GM18511 (cell line): ENCODE results near the gene UBALD1.
"Not testable (repeated sequence)": the region's sequence is repeated elsewhere in the genome, so short reads cannot be mapped to it uniquely, and the experiment has no call there.

Source experiments
- ATAC-seq: cut with Tn5 transposase; IDR thresholded peaks from one replicate; pipeline ENCODE4 v1.9.1; 2021; ENCODE audit warnings: mild to moderate bottlenecking, moderate library complexity; ENCODE audit not compliant: unreplicated experiment

The UBALD1 gene

DNA sequence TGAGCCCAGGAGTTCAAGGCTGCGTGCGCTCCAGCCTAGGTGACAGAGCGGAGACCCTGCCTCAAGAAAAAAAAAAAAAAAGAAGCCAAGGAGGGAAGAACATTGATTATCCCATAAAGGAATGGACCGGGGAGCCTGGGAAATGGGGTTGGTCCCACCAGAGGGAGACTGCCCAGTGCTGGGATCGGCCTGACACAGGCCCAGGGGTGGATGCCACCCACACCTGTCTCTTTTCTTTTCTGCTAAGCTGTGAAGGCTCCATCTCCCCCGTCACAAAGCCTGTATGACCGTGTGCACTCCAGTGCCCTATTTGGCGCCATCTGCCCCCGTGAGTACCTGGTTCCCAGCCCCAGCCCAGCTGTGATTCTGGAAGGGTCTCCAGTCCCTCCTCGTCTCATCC is 15.7 kb downstream of the UBALD1 start:
- no peak for ATAC-seq

DNA sequence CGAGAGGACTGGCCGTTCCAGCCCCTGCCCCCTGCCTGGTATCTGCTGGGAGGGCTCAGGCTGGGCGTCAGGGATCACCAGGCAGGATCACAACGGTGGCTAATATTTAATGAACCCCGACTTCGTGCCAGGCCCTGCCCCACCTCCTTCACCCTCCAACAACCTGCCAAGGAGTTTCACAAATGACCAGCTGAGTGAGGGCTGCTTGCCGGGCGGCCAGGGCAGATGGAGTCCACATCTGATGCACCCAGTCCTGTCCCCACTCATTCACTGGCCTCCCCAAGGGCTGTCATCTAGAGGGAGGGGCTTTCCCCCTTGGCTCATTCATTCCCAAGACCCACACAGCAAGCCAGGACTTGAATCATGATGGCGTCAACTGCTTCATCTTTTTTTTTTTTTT is 17.5 kb downstream of the UBALD1 start:
- no peak for ATAC-seq

DNA sequence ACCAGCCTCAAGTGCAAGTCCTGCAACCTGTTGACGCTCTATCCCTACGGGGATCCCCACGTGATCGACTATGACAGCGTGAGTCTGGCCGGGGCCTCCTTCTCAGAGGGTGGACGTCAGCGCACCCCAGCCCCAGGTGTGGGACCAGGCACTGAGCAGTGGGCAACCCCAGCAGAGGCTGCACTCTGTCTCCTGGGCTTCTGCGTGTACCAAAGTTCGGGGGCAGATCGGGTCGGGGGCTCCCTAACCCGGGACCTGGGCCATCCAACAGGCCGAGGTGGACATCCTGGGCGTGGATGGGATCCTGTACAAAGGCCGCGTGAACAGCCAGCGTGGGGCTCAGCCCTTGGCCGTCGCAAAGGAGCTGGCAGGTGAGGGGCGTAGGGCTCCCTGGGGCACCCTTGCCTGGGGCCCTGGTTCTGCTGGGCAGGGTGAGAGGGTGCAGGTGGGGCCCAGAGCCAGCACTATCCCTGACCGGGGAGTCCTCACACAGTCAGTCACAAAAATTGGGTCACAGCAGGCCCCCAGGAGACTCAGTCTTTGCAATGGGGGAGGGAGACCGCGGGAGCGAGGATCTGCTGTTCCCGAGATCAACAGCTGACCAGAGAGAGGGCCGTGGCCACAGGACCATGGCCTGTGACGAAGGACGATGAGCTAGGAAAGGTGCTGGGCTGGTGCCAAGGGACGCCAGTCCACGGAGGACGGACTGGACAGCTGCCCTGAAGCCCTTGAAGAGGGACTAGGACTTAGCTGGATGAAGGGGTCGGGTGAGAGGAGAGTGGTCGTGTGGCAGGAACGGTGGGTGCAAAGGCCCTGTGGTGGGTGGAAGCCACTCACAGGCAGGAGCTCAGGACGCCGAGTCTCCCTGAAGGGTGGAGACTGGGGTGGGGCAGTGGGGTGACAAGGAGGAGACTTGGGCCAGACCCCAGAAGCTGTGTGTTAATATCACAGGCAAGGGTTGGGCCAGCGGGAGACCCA is 20.0 kb downstream of the UBALD1 start:
- ATAC-seq, result no peak

DNA sequence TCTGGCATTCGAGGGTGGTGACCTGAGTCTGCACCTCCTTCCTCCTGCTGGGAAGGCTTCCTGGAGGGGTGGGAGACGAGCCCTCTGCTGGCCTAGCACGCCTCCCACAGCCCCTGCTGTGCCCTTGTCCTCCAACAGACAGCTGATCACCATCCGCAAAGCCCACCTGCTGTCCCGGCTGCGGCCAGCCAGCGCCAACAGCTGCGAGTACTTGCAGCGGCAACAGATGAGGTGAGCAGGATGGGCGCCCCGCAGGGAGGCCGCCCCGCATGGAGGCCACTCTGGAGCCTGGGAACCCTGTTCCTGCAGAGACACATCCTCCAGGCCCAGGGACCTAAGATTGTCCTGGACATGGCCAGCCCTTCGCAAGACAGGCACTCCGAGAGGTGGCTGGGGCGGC is 21.6 kb downstream of the UBALD1 start:
- ATAC-seq, result no peak

DNA sequence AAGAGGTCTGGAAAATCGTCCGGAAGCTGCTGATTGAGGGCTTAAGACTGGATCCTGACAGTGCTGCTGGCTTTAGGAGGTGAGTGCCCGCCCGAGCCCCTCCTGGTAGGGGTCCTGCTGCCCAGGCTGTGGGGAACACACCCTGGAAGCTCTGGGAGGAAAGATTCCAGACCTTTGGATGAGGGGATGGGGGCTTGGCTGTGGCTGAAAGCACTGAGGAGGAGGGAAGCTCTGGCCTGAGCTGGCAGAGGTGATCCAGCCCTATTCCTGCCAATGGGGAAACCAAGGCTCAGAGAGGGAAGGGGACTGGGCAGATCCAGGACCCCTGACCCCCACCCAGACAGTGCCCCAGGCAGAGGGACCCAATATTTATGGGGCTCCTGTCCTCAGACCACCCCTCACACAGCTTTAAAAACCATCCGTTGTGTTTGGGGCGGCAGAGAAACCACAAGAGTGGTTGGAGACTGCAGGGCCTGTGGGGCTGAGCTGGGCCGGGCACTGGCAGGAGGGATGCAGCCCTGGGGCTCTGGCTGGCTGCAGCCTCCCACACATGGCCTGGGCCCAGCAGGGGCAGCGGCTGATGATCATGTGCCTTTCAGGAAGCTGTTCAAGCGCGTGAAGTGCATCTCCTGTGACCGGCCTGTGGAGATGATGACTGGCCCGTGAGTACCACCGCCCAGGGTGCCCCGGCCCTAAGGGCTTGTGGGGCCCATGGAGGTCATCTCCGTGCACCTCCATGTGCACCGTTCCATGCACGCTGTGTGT is 22.8 kb downstream of the UBALD1 start:
- ATAC-seq, result no peak

DNA sequence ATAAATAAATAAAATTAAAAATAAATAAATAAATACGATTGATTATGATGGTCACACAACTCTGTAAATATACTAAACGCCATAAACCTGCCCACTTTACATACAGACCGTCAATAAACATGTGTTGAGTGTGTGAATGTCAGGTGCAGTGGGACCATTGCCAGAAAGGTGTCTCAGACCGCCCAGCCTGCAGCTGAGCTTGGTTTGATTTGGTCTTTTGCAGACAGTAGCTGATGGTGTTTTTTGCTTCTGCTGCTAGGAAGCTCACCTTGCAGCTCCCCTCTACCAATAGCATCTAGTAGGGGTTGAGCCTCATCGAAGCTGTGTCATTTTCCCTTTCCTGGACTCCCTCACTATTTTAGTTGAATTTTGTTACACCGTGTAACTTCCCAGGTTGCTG is 23.5 kb downstream of the UBALD1 start:
- no peak for ATAC-seq

DNA sequence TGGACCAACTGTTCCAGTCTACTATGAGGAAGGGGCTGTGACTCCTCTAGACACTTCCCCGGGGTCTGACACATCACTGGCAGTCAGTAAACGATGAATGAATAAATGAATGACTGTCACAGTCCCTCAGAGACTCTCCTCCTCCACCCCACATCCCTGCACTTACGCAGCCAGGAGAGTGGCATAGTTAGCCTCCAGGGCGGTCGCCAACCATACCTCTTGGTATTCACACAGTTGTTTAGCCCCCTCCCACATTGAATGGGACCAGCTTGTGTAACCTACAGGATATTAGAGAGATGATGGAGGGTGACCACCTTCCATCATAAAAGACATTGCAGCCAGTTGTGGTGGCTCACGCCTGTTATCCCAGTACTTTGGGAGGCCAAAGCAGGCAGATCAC is 25.7 kb downstream of the UBALD1 start:
- no peak for ATAC-seq

DNA sequence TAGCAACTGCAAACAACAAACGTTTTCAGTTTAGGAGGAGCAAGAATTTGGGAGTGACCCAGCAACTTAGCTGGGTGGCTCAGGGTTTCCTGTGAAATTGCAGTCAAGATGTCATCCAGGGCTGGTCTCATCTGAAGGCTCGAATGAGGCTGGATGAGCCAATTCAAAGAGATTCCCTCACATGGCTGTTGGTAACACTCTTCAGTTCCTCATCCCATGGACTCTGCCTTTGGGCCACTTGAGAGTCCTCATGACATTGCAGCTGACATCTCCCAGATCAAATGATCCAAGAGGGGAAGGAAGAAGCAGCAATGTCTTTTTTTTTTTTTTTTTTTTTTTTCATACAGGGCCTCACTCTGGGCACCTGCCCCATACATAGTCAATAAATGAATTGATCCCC is 26.3 kb downstream of the UBALD1 start:
- no peak for ATAC-seq

DNA sequence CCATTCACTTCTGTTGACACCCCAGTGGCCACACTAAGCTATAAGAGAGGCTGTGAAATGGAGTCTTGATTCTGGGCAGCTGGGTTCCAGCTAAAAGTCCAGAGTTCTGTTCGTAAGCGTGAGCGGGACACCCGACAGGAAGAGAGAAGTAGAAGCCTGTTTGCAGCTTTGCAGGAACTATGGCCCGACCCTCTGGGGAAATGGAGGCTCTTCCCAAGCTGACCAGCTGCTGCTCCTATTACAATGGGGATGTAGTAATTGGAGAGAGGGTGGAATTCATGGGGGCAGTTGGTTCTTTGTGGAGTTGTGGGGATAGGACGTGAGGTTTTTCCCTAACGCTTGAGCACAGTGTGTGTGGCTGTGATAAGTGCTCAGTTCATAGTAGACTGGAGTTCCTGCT is 28.4 kb downstream of the UBALD1 start:
- no peak for ATAC-seq

DNA sequence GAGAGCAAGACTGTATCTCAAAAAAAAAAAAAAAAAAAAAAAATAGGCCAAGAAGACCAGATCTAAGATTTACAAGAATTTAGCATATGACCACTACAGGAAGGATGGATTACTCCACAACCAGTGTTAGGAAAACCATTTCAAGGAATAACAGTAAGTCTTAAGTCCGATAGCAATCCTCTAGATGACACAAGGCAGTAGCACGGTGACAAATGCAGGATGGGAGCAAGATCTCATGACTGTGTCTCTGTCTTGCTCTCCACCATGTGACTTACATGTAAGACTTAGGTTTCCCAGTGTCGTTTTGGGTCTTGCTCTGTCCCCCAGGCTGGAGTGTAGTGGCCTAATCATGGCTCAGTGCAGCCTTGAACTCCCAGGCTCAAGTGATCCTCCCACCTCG is 30.8 kb downstream of the UBALD1 start:
- ATAC-seq, result no peak

DNA sequence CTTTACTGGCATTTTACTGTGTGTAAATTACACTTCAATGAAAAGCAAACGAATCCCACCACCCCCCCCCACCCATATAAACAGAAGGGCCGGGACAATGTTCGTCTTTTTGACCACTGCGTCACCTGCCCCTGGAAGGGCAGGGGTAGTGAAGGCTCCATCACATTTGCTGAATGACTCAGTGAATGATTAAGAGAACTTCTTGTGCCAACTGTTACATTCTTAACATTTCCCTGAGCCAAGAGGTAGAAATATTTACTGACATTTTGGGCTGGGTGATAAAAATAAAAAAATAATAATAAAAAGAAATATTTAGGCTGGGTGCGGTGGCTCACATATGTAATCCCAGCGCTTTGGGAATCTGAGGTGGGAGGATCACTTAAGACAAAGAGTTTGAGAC is 34.4 kb downstream of the UBALD1 start:
- no peak for ATAC-seq

DNA sequence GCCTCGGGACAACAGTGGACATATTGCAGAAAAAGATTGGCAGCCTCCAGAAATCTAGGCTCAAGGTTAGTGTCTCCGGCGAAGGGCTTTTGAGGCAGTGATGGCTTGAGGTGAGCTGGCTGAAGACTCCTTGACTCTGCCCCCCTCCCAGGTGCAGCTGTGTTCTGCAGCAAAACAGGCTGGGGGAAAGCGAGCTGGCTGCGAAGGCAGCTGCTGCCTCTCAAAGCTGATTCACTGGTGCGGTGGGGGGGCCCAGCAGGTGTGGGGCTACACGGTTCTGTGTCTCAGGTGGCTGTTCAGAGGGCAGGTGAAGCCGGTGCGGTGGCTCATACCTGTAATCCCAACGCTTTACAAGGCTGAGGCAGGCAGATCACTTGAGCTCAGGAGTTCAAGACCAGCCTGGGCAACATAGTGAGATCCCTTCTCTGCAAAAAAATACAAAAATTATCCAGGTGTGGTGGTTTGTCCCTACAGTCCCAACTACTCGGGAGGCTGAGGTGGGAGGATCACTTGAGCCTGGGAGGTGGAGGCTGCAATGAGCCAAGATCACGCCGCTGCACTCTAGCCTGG is 35.6 kb downstream of the UBALD1 start:
- ATAC-seq, result no peak

DNA sequence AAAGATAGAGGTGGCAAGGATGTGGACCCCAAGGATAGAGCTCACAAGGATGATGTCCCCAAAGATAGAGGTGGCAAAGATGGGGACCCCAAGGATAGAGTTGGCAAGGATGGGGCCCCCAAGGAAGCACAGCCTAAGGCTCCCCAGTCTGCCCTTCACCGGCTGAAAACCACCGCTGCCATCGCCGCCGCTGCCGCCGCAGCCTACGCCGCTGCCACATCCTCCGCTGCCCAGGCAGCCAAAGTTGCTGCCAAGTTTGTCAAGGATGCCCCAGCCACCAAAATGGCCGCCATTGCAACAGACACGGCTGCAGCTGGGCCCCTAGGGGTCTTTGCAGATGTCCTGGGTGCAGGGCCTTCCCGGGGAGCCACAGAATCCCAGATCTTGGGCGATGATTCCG is 38.7 kb downstream of the UBALD1 start:
- ATAC-seq, result no peak

DNA sequence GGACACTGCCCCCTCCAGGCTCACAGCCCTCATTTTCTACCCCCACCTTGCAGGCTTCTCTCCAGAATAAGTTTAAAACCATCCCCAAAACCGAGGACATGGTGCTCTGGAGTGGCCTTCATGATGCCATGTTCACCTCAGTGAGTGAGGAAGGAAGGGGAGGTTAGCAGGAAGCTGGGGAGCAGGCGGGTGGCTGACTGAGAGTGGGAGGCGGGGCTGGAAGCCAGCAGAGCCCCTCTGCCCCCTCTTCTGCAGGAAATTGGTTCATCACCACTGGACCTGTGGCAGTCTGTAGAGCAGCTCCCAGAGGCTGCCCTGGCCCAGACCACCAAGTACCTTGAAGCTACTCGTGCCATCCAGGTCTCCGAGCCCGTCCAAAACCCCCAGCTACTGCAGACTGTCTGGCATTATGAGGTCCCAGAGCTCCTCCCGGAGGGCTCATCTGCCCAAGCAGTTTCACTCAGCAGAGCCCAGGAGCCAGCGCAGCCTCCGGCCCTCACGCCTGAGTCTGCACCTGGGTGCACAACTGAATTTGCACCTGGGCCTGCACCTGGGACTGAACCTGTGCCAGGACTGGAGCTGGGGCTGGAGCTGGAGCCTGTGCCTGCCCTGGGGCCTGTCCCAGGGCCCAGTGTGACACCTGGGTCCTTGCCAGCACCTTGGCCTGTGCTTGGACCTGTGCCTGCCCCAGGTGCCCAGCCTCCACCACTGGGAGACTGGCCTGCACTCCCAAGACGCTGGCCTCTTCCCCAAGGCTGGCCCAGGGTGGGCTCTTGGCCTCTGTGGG is 39.6 kb downstream of the UBALD1 start:
- no peak for ATAC-seq

DNA sequence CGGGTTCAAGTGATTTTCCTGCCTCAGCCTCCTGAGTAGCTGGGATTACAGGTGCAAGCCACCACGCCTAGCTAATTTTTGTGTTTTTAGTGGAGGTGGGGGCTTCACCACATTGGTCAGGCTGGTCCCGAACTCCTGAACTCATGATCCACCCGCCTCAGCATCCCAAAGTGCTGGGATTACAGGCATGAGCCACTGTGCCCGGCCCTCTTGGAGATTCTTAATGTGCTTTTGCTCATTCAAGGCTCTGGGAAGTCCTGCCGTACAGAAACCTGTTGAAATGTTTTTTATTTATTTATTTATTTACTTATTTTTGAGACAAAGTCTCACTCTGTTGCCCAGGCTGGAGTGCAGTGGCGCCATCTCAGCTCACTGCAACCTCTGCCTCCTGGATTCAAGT is 40.8 kb downstream of the UBALD1 start:
- not testable (repeated sequence) for ATAC-seq

DNA sequence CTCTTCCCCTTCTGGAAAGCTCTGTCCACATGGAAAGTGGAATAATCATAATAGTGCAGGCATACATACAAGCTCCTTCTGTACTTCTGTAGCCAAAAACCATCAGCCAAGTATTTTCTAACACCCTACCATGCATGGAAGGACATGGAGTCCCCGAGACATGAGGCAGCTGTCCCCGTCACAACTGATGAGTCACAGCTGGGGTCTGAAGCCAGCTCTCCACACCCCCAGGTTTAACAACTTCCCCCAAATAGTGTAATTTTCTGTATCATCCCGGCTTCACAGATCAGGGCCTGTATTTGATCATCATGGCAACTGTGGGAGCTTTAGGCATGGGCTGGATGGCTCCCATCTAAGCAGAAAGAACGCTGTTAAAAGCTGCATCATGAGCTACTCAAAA is 42.0 kb downstream of the UBALD1 start:
- no peak for ATAC-seq

DNA sequence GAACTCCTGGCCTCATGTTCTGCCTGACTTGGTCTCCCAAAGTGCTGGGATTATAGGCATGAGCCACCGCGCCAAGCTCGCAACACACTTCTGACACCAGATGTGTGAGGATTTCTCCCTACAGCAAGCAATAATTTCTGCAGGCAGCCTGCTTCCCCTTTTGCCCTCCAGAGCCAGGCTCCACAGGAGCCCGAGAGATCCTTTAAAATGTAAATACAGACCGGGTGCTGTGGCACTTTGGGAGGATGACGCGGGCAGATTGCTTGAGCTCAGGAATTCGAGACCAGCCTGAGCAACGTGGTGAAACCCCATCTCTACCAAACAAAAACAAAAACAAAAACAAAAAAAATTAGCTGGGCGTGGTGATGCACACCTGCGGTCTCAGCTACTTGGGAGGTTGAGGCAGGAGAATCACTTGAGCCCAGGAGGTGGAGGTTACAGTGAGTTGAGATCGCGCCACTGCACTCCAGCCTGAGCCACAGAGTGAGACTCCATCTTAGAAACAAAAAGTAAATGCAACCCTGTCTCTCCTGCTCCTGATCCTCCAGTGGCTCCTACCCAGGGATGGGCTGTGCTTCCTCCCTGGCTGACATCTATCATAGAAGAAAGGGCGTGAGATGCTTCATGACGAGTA is 43.9 kb downstream of the UBALD1 start:
- ATAC-seq, result no peak

DNA sequence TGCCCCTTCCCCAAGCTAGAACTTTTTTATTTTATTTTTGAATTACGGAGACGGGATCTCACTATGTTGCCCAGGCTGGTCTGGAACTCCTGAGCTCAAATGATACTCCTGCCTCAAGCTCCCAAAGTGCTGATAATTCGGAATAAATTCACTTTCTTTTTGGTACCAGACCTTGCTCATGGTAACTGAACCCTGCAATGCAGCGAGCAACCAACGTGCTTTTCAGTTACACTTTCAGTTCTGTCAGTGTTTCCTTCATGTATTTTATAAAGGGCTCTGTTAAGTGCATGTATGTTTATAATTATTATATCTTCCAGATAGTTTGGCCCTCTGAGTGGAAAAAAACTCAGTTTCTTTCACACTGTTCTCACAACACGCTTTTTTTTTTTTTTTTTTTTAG is 44.6 kb downstream of the UBALD1 start:
- ATAC-seq, result no peak

DNA sequence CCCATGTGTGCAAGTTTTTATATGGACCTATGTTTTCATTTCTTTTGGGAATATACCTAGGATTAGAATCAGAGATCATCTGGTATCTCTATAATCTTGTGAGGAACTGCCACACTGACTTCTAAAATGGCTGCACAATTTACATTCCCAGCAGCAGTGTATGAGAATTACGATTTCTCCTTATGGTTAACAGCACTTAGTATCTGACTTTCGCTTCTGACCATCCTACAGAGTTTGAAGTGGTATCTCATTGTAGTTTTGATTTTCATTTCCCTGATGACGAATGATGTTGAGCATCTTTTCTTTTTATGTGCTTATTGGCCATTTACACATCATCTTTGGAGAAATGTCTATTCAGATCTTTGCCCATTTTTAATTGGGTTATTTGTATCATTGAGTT is 48.5 kb downstream of the UBALD1 start:
- ATAC-seq, result peak; percentile 43

DNA sequence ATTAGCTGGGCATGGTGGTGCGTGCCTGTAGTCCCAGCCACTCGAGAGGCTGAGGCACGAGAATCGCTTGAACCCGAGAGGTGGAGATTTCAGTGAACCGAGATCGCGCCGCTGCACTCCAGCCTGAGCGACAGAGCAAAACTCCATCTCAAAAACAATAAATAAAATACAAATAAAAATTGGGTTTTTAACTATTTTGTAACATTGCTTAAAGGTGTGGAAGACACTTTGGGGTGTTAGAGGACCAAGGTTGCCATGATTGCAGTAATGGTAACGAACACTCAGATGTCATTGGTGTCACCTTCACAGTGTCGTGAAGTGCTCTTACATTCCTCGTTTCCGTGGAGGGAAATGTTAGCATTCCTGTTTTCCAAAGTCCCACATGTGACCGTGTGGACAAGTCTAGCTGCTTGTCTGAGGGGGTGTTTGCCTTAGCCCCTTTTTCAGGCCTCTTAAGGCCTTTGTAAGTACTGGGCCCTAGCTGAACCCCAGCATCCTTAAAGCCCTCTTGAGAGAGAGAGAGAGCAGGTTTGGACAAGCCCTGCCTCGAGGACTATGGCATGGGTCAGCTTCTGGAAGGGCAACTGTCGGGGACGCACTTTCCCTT is 49.9 kb downstream of the UBALD1 start:
- no peak for ATAC-seq
